Lower lobe of right lung (tissue), 2 donors: Measurements from ENCODE around the gene SH2D3A. TPM values are rescaled to one million over a fixed set of nuclear protein-coding genes. Genes with fewer than 3 reads are reported as not detected.

Source experiments
- ATAC-seq, 2 donors: fragments of 200-7000 bp; cut with Tn5 transposase; one replicate each; pipeline ENCODE4 v1.9.1; 2020 to 2022; ENCODE audit warnings: mild to moderate bottlenecking in 2 of 2, moderate library complexity in 2 of 2
- DNase-seq: peaks from one replicate; pipeline ENCODE4 v3.0.0-alpha.2; 2020
- H3K27ac ChIP-seq: fragments of 200-600 bp; one replicate; pipeline ENCODE4 v1.8.0; 2022
- H3K27me3 ChIP-seq: fragments of 200-600 bp; one replicate; pipeline ENCODE4 v1.8.0; 2022; ENCODE audit warnings: low read depth
- H3K36me3 ChIP-seq: fragments of 200-600 bp; one replicate; pipeline ENCODE4 v1.8.0; 2022; ENCODE audit warnings: mild to moderate bottlenecking
- H3K4me1 ChIP-seq: fragments of 200-600 bp; one replicate; pipeline ENCODE4 v1.8.0; 2022
- H3K4me3 ChIP-seq: fragments of 200-600 bp; one replicate; pipeline ENCODE4 v1.8.0; 2022; ENCODE audit warnings: mild to moderate bottlenecking
- H3K9me3 ChIP-seq: fragments of 200-600 bp; one replicate; pipeline ENCODE4 v1.8.0; 2022
- CTCF ChIP-seq: fragments of 200-600 bp; IDR thresholded peaks from one replicate; pipeline ENCODE4 v1.8.0; 2022; ENCODE audit warnings: antibody characterized with exemption, mild to moderate bottlenecking
- intact Hi-C: fragments of 100-400 bp; cut with DNase I; formaldehyde crosslinking; loops from one replicate; pipeline ENCODE4 v1.11.0; 2022
- total RNA-seq: library from RNA; stranded (reverse); fragmentation: NEBNext Ultra II Directional; extraction: Animal tissue kit (Norgen Biotek cat#: 25700); gene quantifications from one replicate; pipeline ENCODE4 v1.2.1, GENCODE V29; 2021
- donor health status: DM: no; HTN: yes; CAD: no; lungs with severe emphysema.

SH2D3A gene
- total RNA-seq, 1 donor from 2014 or later = 21.2 TPM

GRCh38 chr19:6794686-6795431 is 27.6 kb upstream of the SH2D3A start:
- intact Hi-C loops = no loop called here
- no peak for ATAC-seq
- Histone ChIP-seq H3K4me3 (no peak overlapping the region), H3K27me3 (no peaks in the 10 kb centered on the region), H3K4me1 (peaks cover 5% of the 10 kb centered on the region), H3K36me3 (no peaks in the 10 kb centered on the region), H3K27ac (no peak overlapping the region), H3K9me3 (no peaks in the 10 kb centered on the region)
- TF ChIP-seq CTCF = no peak
- DNase-seq = no peak

- TF ChIP-seq CTCF = no peak
- intact Hi-C loops = no loop called here
- Histone ChIP-seq H3K4me3 (no peak overlapping the region), H3K9me3 (no peaks in the 10 kb centered on the region), H3K27me3 (no peaks in the 10 kb centered on the region), H3K27ac (no peak overlapping the region), H3K36me3 (no peaks in the 10 kb centered on the region), H3K4me1 (peaks cover 5% of the 10 kb centered on the region)
- DNase-seq (no peak), ATAC-seq (no peak)
Observed at GRCh38 chr19:6793973-6794372, 26.7 kb upstream of the SH2D3A start.

- Histone ChIP-seq H3K27me3 (no peaks in the 10 kb centered on the region), H3K4me3 (no peak overlapping the region), H3K36me3 (no peaks in the 10 kb centered on the region), H3K9me3 (no peaks in the 10 kb centered on the region), H3K4me1 (peaks cover 5% of the 10 kb centered on the region), H3K27ac (no peak overlapping the region)
- no peak for ATAC-seq
- no peak for DNase-seq
- intact Hi-C loops = no loop called here
- no peak for TF ChIP-seq CTCF
Observed at GRCh38 chr19:6793411-6793810, 26.2 kb upstream of the SH2D3A start.

- Histone ChIP-seq H3K27me3 (no peaks in the 10 kb centered on the region), H3K36me3 (no peaks in the 10 kb centered on the region), H3K4me1 (no peaks in the 10 kb centered on the region), H3K27ac (no peak overlapping the region), H3K9me3 (no peaks in the 10 kb centered on the region), H3K4me3 (no peak overlapping the region)
- no peak for TF ChIP-seq CTCF
- intact Hi-C loops = no loop called here
- DNase-seq (no peak), ATAC-seq (no peak)
Observed at GRCh38 chr19:6791237-6791636, 24.0 kb upstream of the SH2D3A start.

GRCh38 chr19:6790194-6791128 is 23.2 kb upstream of the SH2D3A start:
- no peak overlapping the region for H3K27ac ChIP-seq
- intact Hi-C loops = no loop called here
- H3K9me3 ChIP-seq = no peaks in the 10 kb centered on the region
- DNase-seq (no peak), ATAC-seq (no peak)
- H3K36me3 ChIP-seq = no peaks in the 10 kb centered on the region
- H3K27me3 ChIP-seq = no peaks in the 10 kb centered on the region
- H3K4me1 ChIP-seq = no peaks in the 10 kb centered on the region
- H3K4me3 ChIP-seq = no peak overlapping the region
- no peak for TF ChIP-seq CTCF
